B cell (primary cell): Measurements from ENCODE around the gene ASIC3. TPM values are rescaled to one million over a fixed set of nuclear protein-coding genes. Genes with fewer than 3 reads are reported as not detected.

Source experiments
- ATAC-seq: fragments of 200-7000 bp; cut with Tn5 transposase; one replicate; pipeline ENCODE4 v1.10.0; 2021; ENCODE audit warnings: low read depth, mild to moderate bottlenecking, moderate number of reproducible peaks, moderate library complexity
- CTCF ChIA-PET: fragments of 350-600 bp; sonication (Branson Sonifier 250); formaldehyde crosslinking; loops from one replicate; lab custom pipeline; 2021; ENCODE audit warnings: antibody characterized with exemption, inconsistent platforms; lab: Charles Lee
- POLR2A ChIA-PET: fragments of 350-600 bp; sonication (Branson Sonifier 250); formaldehyde crosslinking; loops from one replicate; lab custom pipeline; 2021; ENCODE audit warnings: antibody characterized with exemption; lab: Charles Lee
- DNase-seq: peaks from one replicate; pipeline ENCODE4 v3.0.0; 2013
- H2AFZ ChIP-seq: 2 replicates; pipeline ENCODE4 v1.6.1; 2012; ENCODE audit warnings: mild to moderate bottlenecking, low read depth, low read length; ENCODE audit not compliant: insufficient read depth, poor library complexity, severe bottlenecking
- H3K27ac ChIP-seq, 2 donors: 1 replicate in 1 of 2; 2 replicates in 1 of 2; pipeline ENCODE4 v1.5.1; 2012 to 2013; ENCODE audit warnings: low read length in 2 of 2, mild to moderate bottlenecking in 2 of 2, moderate library complexity in 1 of 2
- H3K27me3 ChIP-seq, 4 experiments: fragments of 200-600 bp in 1 of 4; sonication (generic) in 1 of 4; replicated peaks in 1 of 4; 1 replicate in 2 of 4; 2 replicates in 2 of 4; pipeline versions ENCODE4 v1.6.1 to v1.7.0; 2013 to 2016; ENCODE audit warnings: low read length in 3 of 4, mild to moderate bottlenecking in 2 of 4, mixed read lengths in 1 of 4, moderate library complexity in 1 of 4; ENCODE audit not compliant: insufficient read depth in 4 of 4, control insufficient read depth in 3 of 4; ENCODE audit errors: control extremely low read depth in 1 of 4
- H3K36me3 ChIP-seq, 2 experiments: replicated peaks in 1 of 2; 1 replicate in 1 of 2; 2 replicates in 1 of 2; pipeline versions ENCODE4 v1.6.1 to v1.7.1; 2013; ENCODE audit warnings: low read length in 1 of 2; ENCODE audit not compliant: insufficient read depth in 2 of 2, control insufficient read depth in 1 of 2; ENCODE audit errors: control extremely low read depth in 1 of 2, extremely low read depth in 1 of 2
- H3K4me1 ChIP-seq, 2 donors: fragments of 200-600 bp in 1 of 2; sonication (generic) in 1 of 2; 1 replicate in 1 of 2; 2 replicates in 1 of 2; pipeline versions ENCODE4 v1.5.1 to v1.6.1; 2013 to 2017; ENCODE audit warnings: low read length in 2 of 2; ENCODE audit not compliant: control insufficient read depth in 2 of 2, insufficient read depth in 2 of 2
- H3K4me2 ChIP-seq: replicated peaks from 2 replicates; pipeline ENCODE3; 2012; ENCODE audit warnings: mild to moderate bottlenecking, low read depth, low read length; ENCODE audit not compliant: poor library complexity, severe bottlenecking
- H3K4me3 ChIP-seq, 5 experiments: fragments of 200-600 bp in 1 of 5; sonication (generic) in 1 of 5; 1 replicate in 3 of 5; 2 replicates in 2 of 5; pipeline versions ENCODE4 v1.5.1 to v1.7.0; 2011 to 2016; ENCODE audit warnings: low read length in 4 of 5, mild to moderate bottlenecking in 4 of 5, low read depth in 2 of 5, control low read depth in 1 of 5, moderate library complexity in 1 of 5; ENCODE audit not compliant: insufficient read depth in 1 of 5; ENCODE audit errors: control extremely low read depth in 1 of 5, extremely low read depth in 1 of 5
- H3K79me2 ChIP-seq: fragments of 200-600 bp; sonication (generic); one replicate; pipeline ENCODE4 v1.6.0; 2016; ENCODE audit warnings: low read length; ENCODE audit not compliant: control insufficient read depth, insufficient read depth
- H3K9ac ChIP-seq: fragments of 200-600 bp; sonication (generic); 2 replicates; pipeline ENCODE4 v1.6.1; 2017; ENCODE audit warnings: mild to moderate bottlenecking, low read length, moderate library complexity
- H3K9me3 ChIP-seq, 3 donors: one replicate each; pipeline versions ENCODE4 v1.6.1 to v1.7.1; 2013; ENCODE audit warnings: low read length in 2 of 3; ENCODE audit not compliant: control insufficient read depth in 2 of 3, insufficient read depth in 1 of 3; ENCODE audit errors: control extremely low read depth in 1 of 3
- H4K20me1 ChIP-seq: 2 replicates; pipeline ENCODE4 v1.6.0; 2012; ENCODE audit warnings: mild to moderate bottlenecking, low read length; ENCODE audit not compliant: insufficient read depth, control insufficient read depth, poor library complexity, severe bottlenecking
- H3K27ac Mint-ChIP-seq: one replicate; pipeline ENCODE4 v1.8.0; 2021; ENCODE audit warnings: mixed read lengths
- H3K27me3 Mint-ChIP-seq: one replicate; pipeline ENCODE4 v1.8.0; 2021; ENCODE audit warnings: mixed read lengths
- H3K4me1 Mint-ChIP-seq: one replicate; pipeline ENCODE4 v1.8.0; 2021; ENCODE audit warnings: mixed read lengths
- H3K4me3 Mint-ChIP-seq: one replicate; pipeline ENCODE4 v1.8.0; 2021; ENCODE audit warnings: mixed read lengths
- H3K9me3 Mint-ChIP-seq: one replicate; pipeline ENCODE4 v1.8.0; 2022; ENCODE audit warnings: mixed read lengths; ENCODE audit not compliant: insufficient read depth
- CTCF ChIP-seq: fragments of 200-600 bp; IDR thresholded peaks from one replicate; pipeline ENCODE4 v1.8.0; 2022; ENCODE audit warnings: antibody characterized with exemption, mild to moderate bottlenecking
- EZH2 ChIP-seq: IDR thresholded peaks from 2 replicates; pipeline ENCODE4 v1.6.1; 2012; ENCODE audit warnings: borderline replicate concordance, low read depth, mild to moderate bottlenecking, moderate library complexity, low read length; ENCODE audit not compliant: insufficient read depth, poor library complexity, severe bottlenecking
- WGBS: methylation state at CpG from one replicate; pipeline ENCODE4 v1.1.5; 2013; ENCODE audit warnings: missing lambda C conversion rate; ENCODE audit not compliant: insufficient coverage; 5-methylcytosine and 5-hydroxymethylcytosine counted together
- intact Hi-C: fragments of 100-400 bp; cut with micrococcal nuclease; formaldehyde crosslinking; loops from one replicate; pipeline ENCODE4 v1.10.0; 2022
- polyA plus RNA-seq: library from polyadenylated mRNA; depleted of rRNA; stranded (reverse); fragments of >200 nt; gene quantifications from 2 replicates; pipeline ENCODE4 v1.2.3, GENCODE V29; 2012
- total RNA-seq, 2 donors: library from RNA; stranded (reverse); fragments of 120-200 nt in 1 of 2; gene quantifications; 1 replicate in 1 of 2; 2 replicates in 1 of 2; pipeline versions ENCODE4 v1.2.3 to v1.2.4, GENCODE V29; 2013 to 2022

Gene ASIC3
- total and polyA plus RNA-seq, 2 donors (not counting 1 experiment from before 2014, with no cell fraction given), result 4.8 to 5.0 TPM

- intact Hi-C loops, result no loop called here
- Mint-ChIP-seq H3K27me3 (peaks cover 9% of the 10 kb centered on the region), H3K4me3 (no peak overlapping the region), H3K27ac (no peak overlapping the region), H3K9me3 (no peaks in the 10 kb centered on the region), H3K4me1 (peaks cover 10% of the 10 kb centered on the region)
- POLR2A ChIA-PET, result no interaction called here
- H3K36me3 ChIP-seq, result no peaks in the 10 kb centered on the region
- 94% methylated on average over 7 of the region's 9 CpGs for WGBS
- H3K79me2 ChIP-seq, result no peaks in the 10 kb centered on the region
- peaks cover 0 to 9% (median 0%) of the 10 kb centered on the region in 3 donors for H3K9me3 ChIP-seq
- H4K20me1 ChIP-seq, result no peaks in the 10 kb centered on the region
- DNase-seq, result no peak
- TF ChIP-seq EZH2, result no peak
- TF ChIP-seq CTCF, result no peak
- H3K4me2 ChIP-seq, result no peak overlapping the region
- CTCF ChIA-PET, result interaction anchor here (1.3 to 1.5 kb wide), 2 partner anchors 11 to 105 kb away, joined by 3 read pairs; no protein-coding TSS in a partner anchor
- H2AFZ ChIP-seq, result no peak overlapping the region
- H3K4me3 ChIP-seq, result no peak overlapping the region
- no peak for ATAC-seq
- peaks cover 7 to 17% of the 10 kb centered on the region in 2 donors for H3K4me1 ChIP-seq
- no peak overlapping the region for H3K27ac ChIP-seq
- H3K9ac ChIP-seq, result no peak overlapping the region
- H3K27me3 ChIP-seq, result no peaks in the 10 kb centered on the region
Measured at GRCh38 chr7:151005566-151005965, 42.8 kb upstream of the ASIC3 start.

GRCh38 chr7:151006590-151007300, 41.6 kb upstream of the ASIC3 start:
- WGBS, result 91% methylated on average over 23 of the region's 23 CpGs
- no peaks in the 10 kb centered on the region for H4K20me1 ChIP-seq
- Mint-ChIP-seq H3K4me3 (no peak overlapping the region), H3K27ac (no peak overlapping the region), H3K9me3 (no peaks in the 10 kb centered on the region), H3K27me3 (peaks cover 9% of the 10 kb centered on the region), H3K4me1 (peaks cover 10% of the 10 kb centered on the region)
- no peak for ATAC-seq
- H3K4me1 ChIP-seq, result peaks cover 7 to 22% of the 10 kb centered on the region in 2 donors
- no peak for DNase-seq
- ChIA-PET POLR2A (no interaction called here), CTCF (interaction anchor here (0.8 to 1.5 kb wide), 3 partner anchors 10 to 104 kb away, joined by 3 to 4 read pairs (median 3); no protein-coding TSS in a partner anchor)
- intact Hi-C loops, result no loop called here
- no peaks in the 10 kb centered on the region for H3K36me3 ChIP-seq
- H3K9me3 ChIP-seq, result peaks cover 0 to 9% (median 0%) of the 10 kb centered on the region in 3 donors
- H3K27ac ChIP-seq, result no peak overlapping the region
- TF ChIP-seq CTCF (no peak), EZH2 (no peak)
- no peaks in the 10 kb centered on the region for H3K27me3 ChIP-seq
- no peak overlapping the region for H3K9ac ChIP-seq
- no peak overlapping the region for H2AFZ ChIP-seq
- no peaks in the 10 kb centered on the region for H3K79me2 ChIP-seq
- no peak overlapping the region for H3K4me3 ChIP-seq
- H3K4me2 ChIP-seq, result no peak overlapping the region
